ENCODE results near the gene NRXN3.
"Not testable (repeated sequence)": the region's sequence is repeated elsewhere in the genome, so short reads cannot be mapped to it uniquely, and the experiment has no call there.

Gene NRXN3

GRCh38 chr14:79074510-79074909 lies 904.3 kb downstream of the NRXN3 start:
- no peak for DNase-seq (ENCODE audit: low read depth in 2 of 2)

GRCh38 chr14:79076428-79076827 lies 906.3 kb downstream of the NRXN3 start:
- no peak for DNase-seq (ENCODE audit: low read depth in 2 of 2)

DNA sequence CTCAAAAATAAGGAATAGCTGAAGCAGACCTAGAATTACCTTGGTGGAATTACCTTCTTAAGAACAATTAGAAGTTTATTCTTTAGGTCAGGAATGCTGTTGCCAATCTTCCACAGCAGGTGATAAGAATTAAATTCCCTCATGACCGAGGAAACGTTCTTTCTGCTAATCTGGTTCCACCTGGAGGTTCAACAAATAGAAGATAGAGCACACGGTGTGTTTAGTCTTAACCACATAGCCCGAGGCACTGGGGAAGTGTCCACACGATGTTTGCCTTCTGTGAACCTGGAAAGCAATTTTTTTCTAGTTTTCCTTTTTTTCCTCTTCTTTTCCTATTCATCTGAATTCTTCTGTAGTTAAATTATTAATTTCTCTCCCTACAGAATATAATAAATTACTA lies 906.9 kb downstream of the NRXN3 start:
- no peak for DNase-seq (ENCODE audit: low read depth in 2 of 2)

DNA sequence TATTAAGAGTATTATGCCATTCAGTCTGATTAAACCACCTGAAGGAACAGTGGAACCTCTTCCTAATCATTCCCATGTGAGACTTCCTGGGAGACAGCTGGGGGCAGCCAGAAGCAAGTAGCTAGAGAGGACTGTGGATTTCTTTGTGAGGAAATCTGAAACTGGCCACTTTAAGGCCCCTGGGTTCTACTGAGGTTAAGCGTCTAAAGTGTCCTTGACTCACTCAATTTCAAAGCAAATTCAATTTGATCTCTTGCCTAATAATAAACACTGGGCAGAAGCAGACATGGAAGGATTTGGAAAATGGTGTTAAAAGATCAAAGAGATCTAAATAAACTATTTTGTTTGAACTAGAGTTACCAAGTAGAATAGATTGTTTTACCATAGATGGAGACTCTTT lies 909.9 kb downstream of the NRXN3 start:
- DNase-seq (ENCODE audit: low read depth in 2 of 2), result no peak

GRCh38 chr14:79082883-79083282 lies 912.7 kb downstream of the NRXN3 start:
- DNase-seq (ENCODE audit: low read depth in 2 of 2), result no peak

GRCh38 chr14:79083356-79083755 lies 913.2 kb downstream of the NRXN3 start:
- DNase-seq (ENCODE audit: low read depth in 2 of 2), result no peak

DNA sequence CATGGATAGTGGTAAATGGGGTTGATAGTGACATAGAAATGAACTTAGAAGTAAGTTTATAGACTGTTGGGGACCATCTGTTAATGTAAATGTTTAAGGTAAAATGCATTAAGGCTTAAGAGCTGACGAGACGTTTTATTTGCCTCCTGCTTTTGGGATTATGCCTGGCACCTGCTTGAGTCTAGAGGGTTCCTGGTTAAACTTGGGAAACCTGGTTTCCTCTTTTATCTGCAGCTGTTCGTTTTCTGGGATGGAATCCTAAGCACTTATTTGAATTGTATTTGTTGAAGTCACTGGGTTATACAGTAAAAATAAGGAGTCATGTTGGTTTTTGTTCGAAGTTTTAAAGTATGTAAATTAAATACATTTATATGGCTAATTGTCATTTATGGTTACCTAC lies 914.7 kb downstream of the NRXN3 start:
- DNase-seq (ENCODE audit: low read depth in 2 of 2), result no peak

DNA sequence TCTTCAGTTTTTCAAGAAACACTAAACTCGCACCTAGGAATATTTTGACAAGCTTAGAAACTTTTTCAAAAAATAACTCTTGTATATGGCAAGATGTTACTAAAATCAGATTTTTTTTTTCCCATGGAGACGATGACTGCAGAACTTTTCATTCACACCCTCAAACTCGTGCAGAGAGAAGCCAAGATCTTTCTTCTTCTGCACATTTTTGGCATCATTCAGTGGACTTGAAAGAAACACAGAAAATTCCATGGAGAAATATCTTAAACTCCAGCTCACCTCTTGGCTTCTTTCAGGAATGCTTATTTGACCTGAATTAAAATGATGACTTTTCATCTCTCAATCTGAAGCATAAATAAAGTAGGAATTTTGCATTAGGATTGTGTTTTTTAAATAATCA lies 919.4 kb downstream of the NRXN3 start:
- DNase-seq (ENCODE audit: low read depth in 2 of 2), result no peak

DNA sequence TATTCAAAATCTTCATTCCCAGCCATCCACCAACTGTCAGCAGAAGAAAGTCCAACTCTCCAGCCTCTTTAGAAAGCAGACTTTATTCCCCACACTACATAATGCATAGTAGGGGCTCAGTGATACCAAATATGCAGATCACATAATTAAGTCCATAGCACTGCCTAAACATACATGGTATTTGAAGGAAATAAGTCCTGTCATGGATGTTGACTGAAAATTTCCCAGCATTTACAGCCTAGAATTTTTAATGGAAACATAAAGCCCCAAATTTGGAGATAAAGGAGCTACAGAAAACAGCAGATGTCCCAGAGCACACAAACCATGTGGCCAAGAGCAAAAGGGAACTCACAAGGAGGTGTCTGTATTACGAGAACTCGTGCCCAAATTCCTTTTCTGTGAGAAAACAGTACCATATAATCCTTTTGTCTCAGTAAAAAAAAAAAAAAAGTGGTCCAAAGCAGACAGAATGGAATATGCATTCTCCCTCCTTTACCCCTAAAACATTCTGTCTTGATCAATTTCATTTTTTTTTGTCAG lies 920.5 kb downstream of the NRXN3 start:
- no peak for DNase-seq (ENCODE audit: low read depth in 2 of 2)

DNA sequence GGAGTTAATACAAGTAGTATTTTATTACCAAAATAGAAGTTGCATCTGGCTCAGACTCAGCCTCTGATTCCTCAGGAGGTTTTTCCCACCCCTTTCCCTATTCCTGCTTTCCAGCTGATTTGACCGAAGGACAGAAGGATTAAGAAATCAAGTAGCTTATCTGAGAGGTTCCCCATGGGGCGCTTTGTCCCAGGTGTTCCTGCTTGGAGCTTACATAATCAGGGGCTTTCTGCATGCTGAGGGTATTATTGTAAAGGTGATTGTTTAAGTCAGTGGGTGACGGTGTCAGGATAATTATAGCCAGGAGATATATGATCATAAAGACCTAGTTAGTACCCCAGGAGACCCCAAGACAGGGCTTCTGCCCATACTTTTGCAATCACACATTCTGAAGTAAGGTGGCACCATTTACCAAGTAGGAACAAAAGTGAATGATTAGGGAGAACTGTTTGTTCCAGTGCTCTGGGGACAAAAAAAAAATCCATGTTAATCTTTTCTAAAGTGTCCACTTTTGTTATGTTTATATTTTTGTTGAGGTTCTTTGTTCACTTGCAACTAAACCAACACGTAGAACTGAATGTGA lies 921.3 kb downstream of the NRXN3 start:
- DNase-seq (ENCODE audit: low read depth in 2 of 2), result no peak

DNA sequence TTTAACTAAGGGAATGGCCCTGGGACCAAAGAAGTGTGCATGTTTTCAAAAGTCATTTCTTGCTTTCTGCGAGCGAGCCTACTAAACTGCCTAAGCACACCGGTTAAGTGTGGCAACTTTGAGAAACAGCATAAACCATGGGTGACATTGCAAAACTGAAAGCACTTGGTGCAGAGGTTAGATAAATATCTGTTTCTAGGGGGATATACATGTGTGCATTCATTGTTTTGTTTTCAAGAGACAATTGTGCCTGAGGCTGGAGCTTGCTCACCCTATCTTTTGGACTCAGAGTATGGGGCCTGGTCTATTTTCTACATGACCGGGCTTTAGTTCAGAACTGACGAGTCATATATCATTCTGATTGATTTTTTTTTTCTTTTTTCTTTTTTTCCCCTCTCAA lies 923.4 kb downstream of the NRXN3 start:
- no peak for DNase-seq (ENCODE audit: low read depth in 2 of 2)

GRCh38 chr14:79094951-79095350 lies 924.8 kb downstream of the NRXN3 start:
- no peak for DNase-seq (ENCODE audit: low read depth in 2 of 2)

GRCh38 chr14:79096811-79097210 lies 926.6 kb downstream of the NRXN3 start:
- DNase-seq (ENCODE audit: low read depth in 2 of 2), result no peak

- no peak for DNase-seq (ENCODE audit: low read depth in 2 of 2)
These were observed 928.2 kb downstream of the NRXN3 start for GRCh38 chr14:79098324-79098723.

- DNase-seq (ENCODE audit: low read depth in 2 of 2), result no peak
These were observed 930.4 kb downstream of the NRXN3 start for GRCh38 chr14:79100578-79100977.

DNA sequence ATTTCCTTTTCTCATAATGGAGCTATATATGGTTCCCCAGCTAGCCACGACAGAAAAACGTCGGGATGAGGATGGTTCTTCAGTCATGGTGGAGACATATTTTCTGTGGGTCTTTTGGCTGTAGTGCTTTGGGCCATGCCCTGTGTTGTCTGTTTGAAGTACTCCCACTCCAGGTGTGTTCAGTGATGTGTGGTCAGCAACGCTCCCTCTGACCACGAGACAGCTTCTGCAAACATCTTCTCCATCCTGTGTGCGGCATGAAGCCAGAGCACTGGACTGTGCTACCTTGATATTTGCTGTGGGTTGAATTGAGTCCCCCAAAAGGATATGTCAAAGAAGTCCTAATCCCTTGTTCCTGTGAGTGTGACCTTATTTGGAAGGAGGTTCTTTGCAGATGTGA lies 931.2 kb downstream of the NRXN3 start:
- DNase-seq (ENCODE audit: low read depth in 2 of 2), result no peak

DNA sequence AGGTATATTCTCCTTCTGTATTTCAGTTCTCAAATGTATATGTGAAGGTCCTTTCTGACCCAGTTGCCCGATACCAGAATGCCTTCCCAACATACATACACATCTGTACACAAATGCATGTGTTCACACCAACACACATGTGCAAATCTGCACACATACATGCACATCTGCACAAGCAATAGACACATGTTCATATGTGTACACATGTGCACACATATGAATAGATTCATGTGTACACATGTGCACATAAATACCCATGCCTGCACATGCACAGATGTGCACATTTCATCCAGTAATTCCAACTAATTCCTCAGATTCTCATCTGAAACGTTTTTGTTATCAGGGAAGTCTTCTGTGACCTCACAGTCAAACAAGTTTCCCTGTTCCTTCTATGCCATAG lies 933.6 kb downstream of the NRXN3 start:
- no peak for DNase-seq (ENCODE audit: low read depth in 2 of 2)

DNA sequence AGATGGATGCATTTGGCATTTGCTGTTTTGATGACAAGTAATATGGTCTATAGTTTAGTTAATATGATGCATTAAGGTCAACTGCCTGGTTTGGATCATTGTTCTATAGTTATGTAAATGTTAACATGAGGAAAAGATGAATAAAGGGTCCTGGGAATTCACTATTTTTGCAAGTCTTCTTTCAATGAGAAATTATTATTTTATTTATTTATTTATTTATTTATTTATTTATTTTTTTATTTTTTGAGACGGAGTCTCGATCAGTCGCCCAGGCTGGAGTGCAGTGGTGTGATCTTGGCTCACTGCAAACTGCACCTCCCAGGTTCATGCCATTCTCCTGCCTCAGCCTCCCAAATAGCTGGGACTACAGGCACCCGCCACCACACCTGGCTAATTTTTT lies 940.4 kb downstream of the NRXN3 start:
- DNase-seq (ENCODE audit: low read depth in 2 of 2), result not testable (repeated sequence)

DNA sequence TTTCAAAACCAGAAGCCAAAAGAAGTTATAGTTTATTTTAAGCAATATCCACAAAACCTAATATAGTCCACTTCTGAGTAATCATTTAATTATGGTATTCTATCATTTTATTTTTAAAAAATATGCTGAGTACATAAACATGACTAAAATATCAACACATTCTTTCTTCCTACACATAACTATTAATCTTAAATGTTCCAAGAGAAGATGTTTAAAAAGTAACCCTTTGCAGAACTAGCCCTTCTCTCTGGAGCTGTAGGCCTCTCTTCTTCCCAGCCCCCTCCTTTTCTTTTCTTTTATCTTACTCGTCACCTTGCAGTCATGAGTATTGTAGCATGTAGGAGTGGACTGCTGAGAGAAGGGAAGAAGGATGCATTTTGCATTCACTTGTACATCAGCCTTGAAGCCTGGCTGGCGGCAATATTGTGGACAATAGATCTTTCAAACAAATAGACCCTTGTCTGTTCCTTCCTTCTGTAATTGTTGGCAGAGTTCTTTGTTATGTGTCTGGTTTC lies 941.9 kb downstream of the NRXN3 start:
- no peak for DNase-seq (ENCODE audit: low read depth in 2 of 2)

GRCh38 chr14:79117561-79117960 lies 947.4 kb downstream of the NRXN3 start:
- no peak for DNase-seq (ENCODE audit: low read depth in 2 of 2)

DNA sequence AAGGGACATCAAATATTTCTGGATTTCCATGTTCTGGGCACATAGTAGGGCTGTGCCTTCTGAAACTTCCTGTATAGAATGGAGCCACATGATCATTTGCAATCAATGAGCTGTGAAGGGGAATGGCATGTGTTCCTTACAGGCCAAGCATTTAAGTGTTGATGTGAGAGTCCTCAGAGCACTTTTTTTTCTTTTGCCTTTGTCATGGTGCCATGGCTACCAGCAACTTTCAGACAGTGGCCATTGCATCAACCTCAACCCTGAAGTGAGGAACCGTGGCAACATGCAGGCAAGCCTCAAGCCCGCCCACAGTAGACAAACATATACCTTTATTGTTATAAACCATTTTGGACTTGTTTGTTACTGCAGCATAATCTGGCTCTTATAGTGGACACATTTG lies 948.1 kb downstream of the NRXN3 start:
- no peak for DNase-seq (ENCODE audit: low read depth in 2 of 2)

DNA sequence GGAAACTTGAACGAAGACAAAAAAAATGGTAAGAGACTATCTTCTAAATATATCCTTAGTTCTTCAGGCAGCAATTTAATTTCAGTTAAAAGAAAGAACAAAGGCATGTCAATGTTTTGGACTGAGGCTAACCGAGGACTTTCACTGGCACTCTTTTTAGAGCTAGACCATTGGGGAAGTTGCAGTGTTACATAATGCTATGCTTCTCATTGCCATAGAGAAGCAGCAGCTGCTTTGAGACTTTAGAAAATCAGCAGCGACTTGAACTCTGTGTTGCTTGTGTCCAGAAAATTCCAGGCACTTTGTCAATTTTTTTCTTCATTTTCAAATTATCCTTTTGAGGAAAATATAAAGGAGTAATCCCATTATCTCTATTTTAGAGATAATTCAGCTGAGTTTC lies 964.2 kb downstream of the NRXN3 start:
- no peak for DNase-seq (ENCODE audit: low read depth in 2 of 2)

DNA sequence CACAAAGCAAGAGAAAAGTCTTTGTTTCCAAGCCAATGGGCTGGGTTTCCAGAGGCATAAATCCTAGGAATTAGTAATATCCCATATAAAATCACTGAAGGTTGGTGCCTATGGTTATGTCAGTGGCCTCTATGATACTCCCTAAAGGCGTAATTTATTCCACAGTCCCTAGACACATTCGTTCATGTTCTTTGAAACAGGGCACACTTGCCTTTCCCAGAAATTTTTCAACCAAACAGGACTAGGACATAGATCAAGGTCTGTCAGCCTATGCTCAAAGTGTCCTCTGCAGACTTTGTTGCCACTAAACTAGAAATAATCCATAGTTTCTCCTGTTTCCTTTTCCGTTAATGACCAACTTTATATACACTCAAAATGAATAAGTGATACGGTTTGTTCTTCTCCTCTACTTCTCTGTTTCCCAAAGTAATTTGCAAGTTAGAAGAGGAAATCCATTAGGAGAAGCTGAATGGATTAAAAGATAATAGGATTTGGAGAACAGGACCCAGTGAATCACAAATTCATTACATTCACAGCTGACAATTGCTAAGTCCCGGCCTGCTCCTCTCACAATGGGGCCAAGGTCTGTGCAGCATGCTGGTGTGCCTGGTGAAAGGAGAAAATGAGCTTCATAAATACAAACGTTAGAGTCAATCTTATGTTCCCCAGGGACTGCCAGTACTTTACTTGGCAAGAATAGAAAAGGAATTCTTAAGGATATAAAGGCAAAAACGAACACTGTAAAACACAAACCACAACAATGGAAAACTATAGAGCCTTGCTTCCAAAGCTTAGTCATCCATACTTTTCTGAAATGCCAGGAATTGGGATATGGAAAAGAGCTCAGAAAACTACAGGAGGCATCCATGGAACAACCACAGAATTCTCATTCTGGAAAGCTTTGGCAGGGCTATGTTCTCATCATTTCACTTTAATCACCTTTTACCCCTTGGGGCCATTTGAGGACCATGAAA lies 966.2 kb downstream of the NRXN3 start:
- DNase-seq (ENCODE audit: low read depth in 2 of 2), result no peak
